Endothelial cell of umbilical vein (primary cell): Measurements from ENCODE around the gene NR2F6. TPM values are rescaled to one million over a fixed set of nuclear protein-coding genes. Genes with fewer than 3 reads are reported as not detected.

Experiments used
- BruUV-seq: library from RNA; stranded (reverse); fragments of 400-500 nt; replicated peaks from 2 replicates; lab custom pipeline; 2021; lab: Mats Ljungman, UMichigan
- CTCF ChIA-PET: fragments of 300-600, 350-600 bp; sonication (Branson Sonifier 250); formaldehyde crosslinking; loops from one replicate; lab custom pipeline; 2021; ENCODE audit warnings: antibody characterized with exemption, inconsistent platforms; lab: Charles Lee
- POLR2A ChIA-PET: fragments of 300-600, 350-600 bp; sonication (Branson Sonifier 250); formaldehyde crosslinking; loops from one replicate; lab custom pipeline; 2021; ENCODE audit warnings: antibody characterized with exemption, inconsistent platforms; lab: Charles Lee
- DNase-seq: peaks from one replicate; pipeline ENCODE4 v3.0.0-alpha.2; 2011; ENCODE audit warnings: low read depth, low spot score
- FAIRE-seq: peaks from 2 replicates; lab custom pipeline; 2011; peaks lifted over from hg19 to GRCh38; lab: Jason Lieb, UNC
- H2AFZ ChIP-seq: 2 replicates; pipeline ENCODE4 v1.6.0; 2012; ENCODE audit warnings: low read depth, low read length, control low read depth, inconsistent platforms
- H3K27ac ChIP-seq: 2 replicates; pipeline ENCODE4 v1.5.1; 2011; ENCODE audit warnings: low read depth, mild to moderate bottlenecking, control low read depth, low read length, moderate library complexity; ENCODE audit not compliant: insufficient read depth
- H3K27me3 ChIP-seq, 2 experiments: 2 replicates each; pipeline versions ENCODE4 v1.6.0 to v1.6.1; 2011; ENCODE audit warnings: low read length in 2 of 2, mixed read lengths in 1 of 2; ENCODE audit not compliant: control insufficient read depth in 2 of 2, insufficient read depth in 2 of 2
- H3K36me3 ChIP-seq, 2 experiments: 2 replicates in 1 of 2; 3 replicates in 1 of 2; pipeline ENCODE4 v1.5.1; 2011; ENCODE audit warnings: low read length in 2 of 2, mild to moderate bottlenecking in 1 of 2, moderate library complexity in 1 of 2; ENCODE audit not compliant: control insufficient read depth in 2 of 2, insufficient read depth in 2 of 2; ENCODE audit errors: extremely low read depth in 1 of 2
- H3K4me1 ChIP-seq: 3 replicates; pipeline ENCODE4 v1.5.1; 2011; ENCODE audit warnings: mild to moderate bottlenecking, low read length; ENCODE audit not compliant: control insufficient read depth, insufficient read depth; ENCODE audit errors: extremely low read depth
- H3K4me2 ChIP-seq: 2 replicates; pipeline ENCODE4 v1.6.1; 2011; ENCODE audit warnings: low read length, control low read depth, mixed read lengths; ENCODE audit not compliant: insufficient read depth
- H3K4me3 ChIP-seq, 3 experiments: fragments of 200-600 bp in 1 of 3; sonication (generic), shearing (Covaris generic) in 1 of 3; replicated peaks in 1 of 3; 2 replicates each; pipeline ENCODE4 v1.5.1; 2011 to 2016; ENCODE audit warnings: control low read depth in 3 of 3, low read length in 3 of 3, mild to moderate bottlenecking in 2 of 3, inconsistent platforms in 1 of 3, low read depth in 1 of 3, moderate library complexity in 1 of 3; ENCODE audit not compliant: insufficient read depth in 1 of 3
- H3K79me2 ChIP-seq: 2 replicates; pipeline ENCODE4 v1.6.0; 2012; ENCODE audit warnings: low read length, inconsistent platforms; ENCODE audit not compliant: control insufficient read depth, insufficient read depth
- H3K9ac ChIP-seq: replicated peaks from 2 replicates; pipeline ENCODE3; 2011; ENCODE audit warnings: low read length, control low read depth; ENCODE audit not compliant: insufficient read depth; ENCODE audit errors: extremely low read depth
- H3K9me1 ChIP-seq: replicated peaks from 3 replicates; pipeline ENCODE4 v1.6.0; 2011; ENCODE audit warnings: mild to moderate bottlenecking, low read length; ENCODE audit not compliant: control insufficient read depth, insufficient read depth; ENCODE audit errors: extremely low read depth
- H3K9me3 ChIP-seq: replicated peaks from 2 replicates; pipeline ENCODE4 v1.5.1; 2012; ENCODE audit warnings: low read length, inconsistent platforms; ENCODE audit not compliant: control insufficient read depth, insufficient read depth
- H4K20me1 ChIP-seq: replicated peaks from 2 replicates; pipeline ENCODE3; 2011; ENCODE audit warnings: mild to moderate bottlenecking, low read length; ENCODE audit not compliant: control insufficient read depth, insufficient read depth; ENCODE audit errors: extremely low read depth
- CTCF ChIP-seq, 2 donors: IDR thresholded peaks; 1 replicate in 1 of 2; 2 replicates in 1 of 2; pipeline ENCODE4 v1.5.1; 2011; ENCODE audit warnings: low read length in 2 of 2, mild to moderate bottlenecking in 2 of 2, moderate library complexity in 2 of 2, control low read depth in 1 of 2, inconsistent platforms in 1 of 2, low read depth in 1 of 2; ENCODE audit not compliant: insufficient read depth in 1 of 2; ENCODE audit errors: extremely low read depth in 1 of 2
- EZH2 ChIP-seq: IDR thresholded peaks from 2 replicates; pipeline ENCODE4 v1.6.1; 2012; ENCODE audit warnings: borderline replicate concordance, low read depth, mild to moderate bottlenecking, moderate library complexity, low read length, inconsistent platforms; ENCODE audit not compliant: severe bottlenecking
- FOS ChIP-seq: IDR thresholded peaks from 2 replicates; pipeline ENCODE4 v1.6.1; 2011; ENCODE audit warnings: mild to moderate bottlenecking, low read length, moderate library complexity, borderline replicate concordance; ENCODE audit not compliant: insufficient read depth
- JUN ChIP-seq: IDR thresholded peaks from 2 replicates; pipeline ENCODE4 v1.6.1; 2011; ENCODE audit warnings: borderline replicate concordance, low read depth; ENCODE audit not compliant: insufficient read length, insufficient read depth
- MAX ChIP-seq: IDR thresholded peaks from 2 replicates; pipeline ENCODE4 v1.6.1; 2011; ENCODE audit not compliant: insufficient read depth, insufficient read length
- POLR2A ChIP-seq: IDR thresholded peaks from 2 replicates; pipeline ENCODE4 v1.6.1; 2012; ENCODE audit warnings: low read depth, mild to moderate bottlenecking, control low read depth, low read length
- POLR2AphosphoS5 ChIP-seq: IDR thresholded peaks from 2 replicates; pipeline ENCODE4 v1.6.1; 2012; ENCODE audit warnings: low read depth, mild to moderate bottlenecking, control low read depth, low read length, moderate library complexity; ENCODE audit not compliant: insufficient read depth
- dilution Hi-C: fragments of 300-500 bp; cut with MboI; formaldehyde crosslinking; loops from one replicate; pipeline ENCODE4 v1.15.0; 2019; ENCODE audit warnings: low sequenced_read_pairs; ENCODE audit not compliant: extremely low pct_ligation_motif_present
- intact Hi-C: fragments of 100-400 bp; cut with micrococcal nuclease; formaldehyde crosslinking; loops from one replicate; pipeline ENCODE4 v1.10.0; 2022
- polyA plus RNA-seq, 4 experiments: library from polyadenylated mRNA; depleted of rRNA in 3 of 4; stranded (reverse) in 3 of 4; unstranded in 1 of 4; fragments of >200 nt; gene quantifications; 2 replicates each; pipeline versions ENCODE4 v1.2.1 to v1.2.3, GENCODE V29; 2011 to 2012; ENCODE audit warnings: missing spikeins in 1 of 4
- total RNA-seq: library from RNA; stranded (reverse); gene quantifications from 2 replicates; pipeline ENCODE4 v1.2.3, GENCODE V29; 2021

The NR2F6 gene
- total and polyA plus RNA-seq, 2 donors (not counting 3 experiments of a cell fraction or from before 2014, with no cell fraction given), result 36.1 to 38.9 TPM

- CTCF ChIA-PET, result interaction anchor here (1.2 kb wide), 1 partner anchor 37 kb away, joined by 3 read pairs; no protein-coding TSS in a partner anchor
Measured at GRCh38 chr19:17202713-17203112, 43.0 kb downstream of the NR2F6 start.

More at GRCh38 chr19:17202713-17203112, 43.0 kb downstream of the NR2F6 start:
- no peaks in the 10 kb centered on the region for H4K20me1 ChIP-seq
- H3K27ac ChIP-seq, result no peak overlapping the region
- no peak for DNase-seq
- no peak overlapping the region for H3K9ac ChIP-seq
- no peaks in the 10 kb centered on the region for H3K79me2 ChIP-seq
- no peak overlapping the region for H3K4me2 ChIP-seq
- H3K9me1 ChIP-seq, result no peaks in the 10 kb centered on the region
- no TSS peak for BruUV-seq
- POLR2A ChIA-PET, result interaction anchor here (0.7 kb wide), 1 partner anchor 46 kb away, joined by 3 read pairs; no protein-coding TSS in a partner anchor
- no peak overlapping the region for H3K4me3 ChIP-seq
- no peaks in the 10 kb centered on the region for H3K27me3 ChIP-seq
- TF ChIP-seq POLR2A, result no peak
- no peak for TF ChIP-seq POLR2AphosphoS5
- TF ChIP-seq JUN, result no peak
- no peak for TF ChIP-seq FOS
- no peak for TF ChIP-seq EZH2
- no peak for TF ChIP-seq MAX
- TF ChIP-seq CTCF (IDR thresholded peaks at IDR 0.05; ENCODE audit: extremely low read depth in 1 of 2, insufficient read depth in 1 of 2, low read depth in 1 of 2, low read length in 2 of 2), result no peak
- dilution Hi-C loops (no loop called here), intact Hi-C loops (no loop called here)
- FAIRE-seq, result no peak
- H3K9me3 ChIP-seq, result no peaks in the 10 kb centered on the region
- no peak overlapping the region for H2AFZ ChIP-seq
- H3K36me3 ChIP-seq, result peaks cover 10 to 57% of the 10 kb centered on the region in 2 experiments
- no peaks in the 10 kb centered on the region for H3K4me1 ChIP-seq
